Measurements from ENCODE around the gene ANKRD44. TPM values are rescaled to one million over a fixed set of nuclear protein-coding genes. Genes with fewer than 3 reads are reported as not detected.

The ANKRD44 gene
- total and polyA plus RNA-seq, 2 of the 8 experiments (the other 6 are each of a cell fraction or from before 2014, with no cell fraction given), result 1.2 to 1.3 TPM

DNA sequence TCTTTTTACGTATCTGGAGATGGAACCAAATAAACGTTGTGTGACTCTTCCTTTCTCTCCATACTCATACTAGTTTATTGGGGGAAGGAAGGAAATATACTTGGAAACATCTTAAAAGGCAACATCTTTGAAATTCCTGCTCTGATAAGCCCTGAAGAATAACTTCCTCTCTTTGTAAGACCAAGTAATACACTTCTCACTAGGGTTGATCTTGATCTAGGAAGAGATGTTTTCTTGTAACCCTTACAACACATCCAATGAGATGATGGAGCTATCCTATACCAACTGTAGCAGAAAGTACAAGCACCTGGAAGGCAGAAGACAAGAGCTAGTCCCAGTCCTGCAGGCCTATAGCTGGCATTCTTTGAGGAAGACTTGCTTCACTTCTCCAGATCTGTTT lies 2.0 kb downstream of the ANKRD44 start:
- Histone ChIP-seq H3K4me3 (ENCODE audit: extremely low read depth in 1 of 4, insufficient read depth in 2 of 4, low read depth in 3 of 4, low read length in 4 of 4) (no peak overlapping the region), H2BK12ac (ENCODE audit: low read depth, low read length) (no peak overlapping the region), H2BK120ac (replicated peaks; ENCODE audit: low read depth, low read length) (no peak overlapping the region), H3K9ac (replicated peaks in 1 of 4; ENCODE audit: extremely low read depth in 1 of 4, low read depth in 3 of 4, low read length in 3 of 4) (no peak overlapping the region), H3K9me3 (ENCODE audit: insufficient read depth in 2 of 2, low read depth in 1 of 2, low read length in 1 of 2) (no peaks in the 10 kb centered on the region), H3K23ac (ENCODE audit: insufficient read length) (no peak overlapping the region), H3K79me1 (ENCODE audit: low read depth, low read length) (no peaks in the 10 kb centered on the region), H2BK20ac (ENCODE audit: low read length) (no peak overlapping the region), H3K56ac (replicated peaks; ENCODE audit: insufficient read length, low read depth, low read length) (no peak overlapping the region), H2BK5ac (ENCODE audit: low read depth, low read length) (no peak overlapping the region), H3K27ac (ENCODE audit: low read depth, low read length) (no peak overlapping the region), H2AK5ac (ENCODE audit: low read depth, low read length) (no peak overlapping the region), H3K4ac (replicated peaks; ENCODE audit: insufficient read length, low read depth, low read length) (no peak overlapping the region), H4K91ac (replicated peaks; ENCODE audit: insufficient read length, low read length) (no peak overlapping the region), H3K4me1 (replicated peaks in 1 of 4; ENCODE audit: control insufficient read depth in 3 of 4, insufficient read depth in 4 of 4, low read length in 3 of 4) (peaks cover 0 to 5% (median 3%) of the 10 kb centered on the region in 4 experiments; a peak in 4 of 7 replicates), H3K36me3 (ENCODE audit: control insufficient read depth in 2 of 4, insufficient read depth in 4 of 4, low read length in 3 of 4) (no peaks in the 10 kb centered on the region), H4K8ac (ENCODE audit: extremely low read depth, insufficient read depth, low read length) (no peak overlapping the region), H4K20me1 (replicated peaks in 1 of 2; ENCODE audit: control insufficient read depth in 1 of 2, insufficient read depth in 2 of 2, low read length in 2 of 2) (no peaks in the 10 kb centered on the region), H4K5ac (ENCODE audit: insufficient read length, low read depth, low read length) (no peak overlapping the region), H3K27me3 (replicated peaks in 1 of 4; ENCODE audit: control insufficient read depth in 3 of 4, extremely low read depth in 1 of 4, insufficient read depth in 3 of 4, low read length in 3 of 4) (peaks cover 9 to 34% (median 16%) of the 10 kb centered on the region in 4 experiments), H3K4me2 (ENCODE audit: insufficient read depth in 1 of 2, low read depth in 2 of 2, low read length in 2 of 2) (no peak overlapping the region; a peak in 1 of 4 replicates), H3K14ac (ENCODE audit: insufficient read length) (no peak overlapping the region), H3K23me2 (ENCODE audit: low read depth, low read length) (peaks cover 6% of the 10 kb centered on the region), H3K79me2 (ENCODE audit: control insufficient read depth in 1 of 2, insufficient read depth in 2 of 2, low read length in 2 of 2) (no peaks in the 10 kb centered on the region), H2BK15ac (ENCODE audit: low read length) (no peak overlapping the region), H3K18ac (ENCODE audit: extremely low read depth, low read length) (no peak overlapping the region), H2AFZ (ENCODE audit: low read length) (no peak overlapping the region)
- no peak for FAIRE-seq
- POLR2A ChIA-PET (ENCODE audit: partially characterized antibody), result no interaction called here
- no peak for DNase-seq (ENCODE audit: low read depth in 1 of 2, low spot score in 2 of 2)
- 82% methylated on average over 2 of the region's 2 CpGs; no CpG with 5 or more reads in 1 of the 2 experiments for WGBS, 2 experiments (ENCODE audit: extremely low coverage in 1 of 2, insufficient coverage in 1 of 2, insufficient read length in 1 of 2, insufficient replicate concordance in 2 of 2, low coverage in 1 of 2, low lambda C conversion rate in 2 of 2, missing lambda C conversion rate in 1 of 2)
- TF ChIP-seq RBBP5 (IDR thresholded peaks at IDR 0.05; ENCODE audit: borderline replicate concordance, low read depth, low read length) (no peak), MAFK (IDR thresholded peaks at IDR 0.05; ENCODE audit: low read depth, low read length) (no peak), NANOG (IDR thresholded peaks at IDR 0.05; ENCODE audit: insufficient read depth, low read depth, low read length, poor library complexity, severe bottlenecking) (no peak), BCL11A (IDR thresholded peaks at IDR 0.05; ENCODE audit: low read depth in 2 of 2, low read length in 2 of 2) (no peak), GTF2F1 (IDR thresholded peaks at IDR 0.05; ENCODE audit: borderline replicate concordance, low read depth, low read length) (no peak), EGR1 (IDR thresholded peaks at IDR 0.05; ENCODE audit: borderline replicate concordance, low read depth, low read length) (no peak), TAF7 (optimal IDR thresholded peaks at IDR 0.05; ENCODE audit: borderline replicate concordance, low read depth, low read length) (no peak)
- CTCF ChIA-PET (ENCODE audit: partially characterized antibody), result interaction anchor here (1.0 to 3.3 kb wide), 6 partner anchors 9 to 126 kb away, joined by 3 to 14 read pairs (median 4); no protein-coding TSS in a partner anchor

Data from H1 (cell line).